HuH-7.5 (cell line): Measurements from ENCODE around the gene ZNF593OS.

Experiments used
- DNase-seq: peaks from one replicate; pipeline ENCODE4 v3.0.0; 2011; ENCODE audit warnings: low spot score

The ZNF593OS gene

DNA sequence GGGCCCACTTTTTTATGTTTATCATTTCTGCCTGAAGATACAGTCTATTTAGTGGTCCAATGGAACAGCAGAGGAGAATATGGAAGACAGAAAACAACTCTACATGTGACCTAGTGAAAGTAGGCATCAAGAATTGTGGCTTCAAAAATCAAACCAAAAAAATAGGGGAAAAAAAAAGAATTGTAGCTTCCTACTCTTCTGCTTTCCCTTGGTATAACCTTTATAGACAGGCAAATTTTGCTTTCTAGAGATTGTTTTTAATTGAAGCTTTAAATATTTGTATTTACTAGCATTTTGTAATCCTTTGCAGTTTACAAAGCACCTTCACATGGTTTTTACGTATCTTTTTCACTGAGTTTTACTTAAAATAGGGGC lies 45.7 kb downstream of the ZNF593OS start:
- no peak for DNase-seq

DNA sequence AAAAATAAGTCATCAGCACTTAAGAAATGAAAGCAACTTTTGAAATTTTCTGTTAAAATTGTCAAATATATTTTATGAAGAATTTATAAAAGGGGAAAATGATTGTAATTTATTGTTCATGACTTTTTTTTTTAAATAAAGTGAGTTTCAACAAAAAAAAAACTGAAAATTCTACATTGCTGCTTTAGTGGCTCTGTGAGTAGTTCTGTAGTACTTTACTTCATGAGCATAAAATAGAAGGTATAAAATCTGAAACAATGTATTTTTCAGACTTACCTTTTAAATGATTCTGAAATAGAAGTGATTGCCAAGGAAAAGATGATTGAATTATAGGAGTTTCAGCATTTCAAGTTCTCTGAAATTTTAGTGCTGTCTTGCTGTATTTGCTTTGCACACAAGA lies 46.2 kb downstream of the ZNF593OS start:
- DNase-seq: no peak

DNA sequence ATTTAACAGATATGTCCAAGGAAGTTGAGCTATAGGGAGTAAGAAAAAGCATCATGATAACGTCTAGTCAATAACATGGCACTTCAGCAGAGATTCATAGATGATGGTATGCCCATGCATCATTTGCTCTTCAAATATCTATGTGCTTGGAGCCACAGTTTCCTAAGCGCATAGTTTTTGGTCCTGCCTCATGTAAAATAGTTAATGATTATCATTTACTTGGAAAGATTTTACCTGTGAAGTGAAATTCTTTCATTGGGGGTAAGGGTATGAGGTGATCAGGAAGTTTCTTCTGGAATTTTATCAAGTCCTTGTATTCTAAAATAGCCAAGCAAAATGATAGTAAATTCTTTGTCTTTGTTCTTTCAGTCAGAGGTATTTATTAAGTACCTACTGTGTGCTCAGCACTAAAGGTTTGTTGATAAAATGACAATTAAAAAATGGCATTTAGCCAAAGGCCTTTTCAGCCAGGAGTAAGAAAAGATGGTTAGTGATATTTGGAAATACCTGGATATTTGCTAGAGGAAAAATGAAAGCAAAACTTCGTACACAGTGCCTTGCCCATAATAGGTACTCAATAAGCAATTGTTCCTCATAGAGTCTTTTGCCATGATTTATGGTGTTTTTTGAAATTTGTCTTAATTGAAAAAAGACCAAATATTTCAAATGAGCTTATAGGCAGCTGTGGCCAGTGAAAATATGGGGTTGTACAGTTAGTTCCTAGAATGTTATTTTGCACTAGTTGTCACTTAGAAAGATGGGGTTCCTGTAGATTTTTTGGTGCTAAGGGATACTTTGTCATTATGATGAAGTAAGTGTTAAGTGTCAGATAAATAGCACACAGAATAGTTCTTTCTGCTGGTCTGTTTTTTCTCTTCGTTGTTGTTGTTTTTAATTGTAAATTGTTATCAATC lies 47.0 kb downstream of the ZNF593OS start:
- DNase-seq: no peak

- no peak for DNase-seq
Observed at GRCh38 chr1:26122988-26123973, 48.4 kb downstream of the ZNF593OS start.

DNA sequence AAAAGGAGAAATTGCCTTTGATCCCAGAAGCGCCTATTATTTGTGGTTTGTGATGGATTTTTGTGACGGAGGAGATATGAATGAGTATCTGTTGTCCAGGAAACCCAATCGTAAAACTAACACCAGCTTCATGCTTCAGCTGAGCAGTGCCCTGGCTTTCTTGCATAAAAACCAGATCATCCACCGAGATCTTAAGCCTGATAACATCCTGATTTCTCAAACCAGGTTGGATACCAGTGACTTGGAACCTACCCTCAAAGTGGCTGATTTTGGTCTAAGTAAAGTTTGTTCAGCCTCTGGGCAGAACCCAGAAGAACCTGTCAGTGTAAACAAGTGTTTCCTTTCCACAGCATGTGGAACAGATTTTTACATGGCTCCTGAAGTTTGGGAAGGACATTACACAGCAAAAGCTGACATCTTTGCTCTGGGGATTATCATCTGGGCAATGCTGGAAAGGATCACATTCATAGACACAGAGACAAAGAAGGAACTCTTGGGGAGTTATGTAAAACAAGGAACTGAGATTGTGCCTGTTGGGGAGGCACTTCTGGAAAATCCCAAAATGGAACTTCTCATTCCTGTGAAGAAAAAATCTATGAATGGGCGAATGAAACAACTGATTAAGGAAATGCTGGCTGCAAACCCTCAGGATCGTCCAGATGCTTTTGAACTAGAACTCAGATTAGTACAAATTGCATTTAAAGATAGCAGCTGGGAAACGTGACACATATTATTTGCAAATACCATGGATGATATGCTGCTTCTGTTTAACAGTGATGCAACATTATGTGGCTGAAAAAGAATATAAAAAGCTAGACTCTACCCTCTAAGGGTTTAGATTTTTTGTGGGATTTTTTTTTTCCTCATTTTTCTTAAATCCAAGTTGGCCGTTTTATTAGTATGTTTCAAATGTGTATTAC lies 49.5 kb downstream of the ZNF593OS start:
- DNase-seq: no peak

- DNase-seq: no peak
Observed at GRCh38 chr1:26119892-26120608, 51.6 kb downstream of the ZNF593OS start.
